ENCODE measurements around the gene DSCAML1.

The DSCAML1 gene

GRCh38 chr11:117720061-117720511, 76.9 kb downstream of the DSCAML1 start:
- DNase-seq = no peak

GRCh38 chr11:117719480-117719879, 77.5 kb downstream of the DSCAML1 start:
- DNase-seq = no peak

- DNase-seq = no peak
Measured at GRCh38 chr11:117717485-117718314, 79.3 kb downstream of the DSCAML1 start.

- DNase-seq = no peak
Measured at GRCh38 chr11:117716521-117717440, 80.2 kb downstream of the DSCAML1 start.

GRCh38 chr11:117715801-117716200, 81.2 kb downstream of the DSCAML1 start:
- no peak for DNase-seq

GRCh38 chr11:117713538-117713991, 83.5 kb downstream of the DSCAML1 start:
- no peak for DNase-seq

- DNase-seq = no peak
Measured at GRCh38 chr11:117712530-117712929, 84.5 kb downstream of the DSCAML1 start.

- no peak for DNase-seq
Measured at GRCh38 chr11:117711331-117711730, 85.7 kb downstream of the DSCAML1 start.

GRCh38 chr11:117710211-117710610, 86.8 kb downstream of the DSCAML1 start:
- no peak for DNase-seq

- no peak for DNase-seq
Measured at GRCh38 chr11:117706322-117706814, 90.6 kb downstream of the DSCAML1 start.

- DNase-seq = no peak
Measured at GRCh38 chr11:117705866-117706265, 91.2 kb downstream of the DSCAML1 start.

- no peak for DNase-seq
Measured at GRCh38 chr11:117704395-117705100, 92.5 kb downstream of the DSCAML1 start.

- DNase-seq = no peak
Measured at GRCh38 chr11:117702946-117703598, 93.9 kb downstream of the DSCAML1 start.

- no peak for DNase-seq
Measured at GRCh38 chr11:117701781-117702180, 95.2 kb downstream of the DSCAML1 start.

- DNase-seq = no peak
Measured at GRCh38 chr11:117700551-117700950, 96.5 kb downstream of the DSCAML1 start.

- DNase-seq = no peak
Measured at GRCh38 chr11:117697319-117697718, 99.7 kb downstream of the DSCAML1 start.

- no peak for DNase-seq
Measured at GRCh38 chr11:117696540-117696939, 100.5 kb downstream of the DSCAML1 start.

- no peak for DNase-seq
Measured at GRCh38 chr11:117693344-117693743, 103.7 kb downstream of the DSCAML1 start.

- no peak for DNase-seq
Measured at GRCh38 chr11:117691516-117691915, 105.5 kb downstream of the DSCAML1 start.

- DNase-seq = no peak
Measured at GRCh38 chr11:117691218-117691514, 105.8 kb downstream of the DSCAML1 start.

- DNase-seq = no peak
Measured at GRCh38 chr11:117690484-117691217, 106.4 kb downstream of the DSCAML1 start.

Data from GOT3 (cell line).